AG09309 (cell line): ENCODE data around the gene LHFPL6.

ENCODE experiments used
- DNase-seq: peaks from one replicate; pipeline ENCODE4 v3.0.0-alpha.2; 2010; ENCODE audit warnings: low read depth
- H3K4me3 ChIP-seq: 2 replicates; pipeline ENCODE4 v1.5.1; 2011; ENCODE audit warnings: mild to moderate bottlenecking, low read depth, low read length, moderate library complexity; ENCODE audit not compliant: control insufficient read depth
- TF ChIP-seq, protein P1 (sequence below): IDR thresholded peaks from 2 replicates; pipeline ENCODE4 v1.5.1; 2011; ENCODE audit warnings: mild to moderate bottlenecking, low read depth, low read length, inconsistent platforms; ENCODE audit not compliant: insufficient read depth, control insufficient read depth; ENCODE audit errors: missing control alignments

LHFPL6 gene

DNA sequence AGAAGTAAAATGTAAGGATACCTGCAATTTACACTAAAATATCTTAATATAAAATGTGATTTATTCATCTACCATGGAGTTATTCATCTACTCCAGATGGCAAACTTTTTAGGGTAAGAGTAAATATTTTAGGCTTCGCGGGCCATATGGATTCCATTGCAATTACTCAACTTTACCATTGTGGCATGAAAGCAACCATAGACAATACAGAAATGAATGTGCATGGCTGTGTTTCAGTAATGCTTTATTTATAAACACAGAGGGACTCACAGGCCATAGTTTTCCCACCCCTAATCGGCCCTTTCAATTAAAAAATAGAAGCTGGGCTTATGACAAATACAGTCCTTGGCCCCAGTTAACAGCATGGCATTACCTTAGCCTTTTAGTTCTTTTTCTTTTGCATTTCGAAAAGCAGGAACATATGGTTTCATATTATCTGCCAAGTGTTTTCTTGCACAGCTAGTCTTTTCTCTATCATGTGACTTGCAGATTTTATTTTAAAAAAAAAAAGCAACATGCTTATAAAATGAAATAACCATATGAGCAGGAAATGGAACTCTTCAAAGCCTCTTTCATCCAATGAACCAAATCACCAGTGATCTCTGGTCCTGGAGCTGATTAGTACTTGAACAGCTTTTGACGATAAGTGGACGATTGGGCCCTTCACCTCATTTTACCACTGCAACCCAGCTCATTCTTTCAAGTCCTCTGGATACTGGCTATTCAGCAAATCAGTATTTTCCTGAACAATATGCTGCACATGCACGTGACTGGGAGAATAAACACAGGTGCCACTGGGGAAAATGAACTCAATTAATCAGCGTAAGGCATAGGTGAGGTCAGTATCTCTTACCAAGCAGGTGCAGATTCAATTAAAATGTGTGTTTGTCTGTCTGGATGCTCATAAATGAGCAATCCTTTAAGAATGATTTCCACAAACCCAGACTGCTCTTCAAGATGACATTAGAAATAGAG lies 63.9 kb downstream of the LHFPL6 start:
- DNase-seq, result peak; percentile 14
- no peak overlapping the region for H3K4me3 ChIP-seq
- TF ChIP-seq, protein P1, sequence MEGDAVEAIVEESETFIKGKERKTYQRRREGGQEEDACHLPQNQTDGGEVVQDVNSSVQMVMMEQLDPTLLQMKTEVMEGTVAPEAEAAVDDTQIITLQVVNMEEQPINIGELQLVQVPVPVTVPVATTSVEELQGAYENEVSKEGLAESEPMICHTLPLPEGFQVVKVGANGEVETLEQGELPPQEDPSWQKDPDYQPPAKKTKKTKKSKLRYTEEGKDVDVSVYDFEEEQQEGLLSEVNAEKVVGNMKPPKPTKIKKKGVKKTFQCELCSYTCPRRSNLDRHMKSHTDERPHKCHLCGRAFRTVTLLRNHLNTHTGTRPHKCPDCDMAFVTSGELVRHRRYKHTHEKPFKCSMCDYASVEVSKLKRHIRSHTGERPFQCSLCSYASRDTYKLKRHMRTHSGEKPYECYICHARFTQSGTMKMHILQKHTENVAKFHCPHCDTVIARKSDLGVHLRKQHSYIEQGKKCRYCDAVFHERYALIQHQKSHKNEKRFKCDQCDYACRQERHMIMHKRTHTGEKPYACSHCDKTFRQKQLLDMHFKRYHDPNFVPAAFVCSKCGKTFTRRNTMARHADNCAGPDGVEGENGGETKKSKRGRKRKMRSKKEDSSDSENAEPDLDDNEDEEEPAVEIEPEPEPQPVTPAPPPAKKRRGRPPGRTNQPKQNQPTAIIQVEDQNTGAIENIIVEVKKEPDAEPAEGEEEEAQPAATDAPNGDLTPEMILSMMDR, result no peak

DNA sequence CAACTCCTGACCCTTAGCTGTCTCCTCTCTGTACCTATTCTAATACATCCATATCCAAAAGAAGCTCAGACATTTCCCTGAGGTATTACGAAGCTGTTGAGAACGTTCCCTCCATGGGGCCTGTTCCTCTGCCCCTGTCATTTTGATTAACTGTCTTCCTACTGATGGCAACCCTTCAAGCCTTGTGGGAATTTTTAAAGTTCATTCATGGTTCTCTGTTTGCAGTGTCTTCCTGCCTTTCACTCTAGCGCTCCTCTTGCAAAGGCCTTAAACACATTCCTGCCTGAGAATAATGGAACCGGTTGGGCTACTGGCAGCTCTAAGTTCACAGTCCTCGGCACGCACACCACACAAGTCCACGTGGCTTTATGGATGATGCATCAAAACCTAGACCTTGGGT lies 66.1 kb downstream of the LHFPL6 start:
- no peak overlapping the region for H3K4me3 ChIP-seq
- no peak for DNase-seq
- TF ChIP-seq, protein P1, result no peak

DNA sequence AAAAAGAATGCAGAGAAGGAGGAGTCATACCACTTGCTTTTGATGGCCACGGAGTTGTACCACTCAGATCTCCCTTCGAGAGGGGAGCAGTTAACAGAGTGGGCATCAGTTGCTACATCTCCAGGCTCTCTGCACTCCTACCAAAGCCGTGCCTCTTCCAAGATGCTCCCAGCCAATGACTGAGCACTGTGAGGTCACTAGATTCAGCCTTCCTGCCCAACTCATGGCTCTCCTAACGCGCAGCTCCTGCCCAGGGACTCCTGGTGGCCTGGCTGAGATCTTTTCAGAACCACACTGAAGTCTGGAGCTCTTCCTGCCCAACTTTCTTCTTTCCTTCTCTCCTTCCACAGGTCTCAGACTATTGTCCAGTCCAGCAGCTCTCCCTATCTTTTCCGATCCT lies 66.7 kb downstream of the LHFPL6 start:
- no peak for DNase-seq
- TF ChIP-seq, protein P1, result no peak

DNA sequence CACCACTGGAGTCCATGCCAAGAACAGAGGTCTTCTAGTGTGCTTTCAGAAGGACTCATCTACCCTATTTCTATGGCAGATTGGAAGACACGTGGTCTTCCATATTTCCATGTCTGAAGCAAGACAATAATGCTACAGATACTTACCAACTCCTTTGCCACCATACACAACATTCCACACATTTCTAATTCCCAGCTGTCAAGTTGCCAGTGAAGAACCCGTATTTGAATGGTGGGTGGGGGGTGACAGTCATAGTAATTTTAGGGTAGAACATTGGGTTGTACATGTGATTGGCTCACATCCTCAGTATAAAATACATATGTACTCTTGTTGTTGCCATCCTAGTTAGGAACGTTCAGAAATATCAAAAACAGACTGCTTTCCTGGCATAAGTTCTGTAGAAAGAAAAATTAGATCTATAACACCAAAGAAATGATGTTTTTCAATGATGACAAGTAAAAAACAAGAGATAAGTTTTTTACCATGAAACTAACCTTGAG lies 69.3 kb downstream of the LHFPL6 start:
- TF ChIP-seq, protein P1, result no peak
- no peak for DNase-seq
- H3K4me3 ChIP-seq, result no peak overlapping the region

More for the DNA sequence above, 66.7 kb downstream of the LHFPL6 start:
- no peak overlapping the region for H3K4me3 ChIP-seq

DNA sequence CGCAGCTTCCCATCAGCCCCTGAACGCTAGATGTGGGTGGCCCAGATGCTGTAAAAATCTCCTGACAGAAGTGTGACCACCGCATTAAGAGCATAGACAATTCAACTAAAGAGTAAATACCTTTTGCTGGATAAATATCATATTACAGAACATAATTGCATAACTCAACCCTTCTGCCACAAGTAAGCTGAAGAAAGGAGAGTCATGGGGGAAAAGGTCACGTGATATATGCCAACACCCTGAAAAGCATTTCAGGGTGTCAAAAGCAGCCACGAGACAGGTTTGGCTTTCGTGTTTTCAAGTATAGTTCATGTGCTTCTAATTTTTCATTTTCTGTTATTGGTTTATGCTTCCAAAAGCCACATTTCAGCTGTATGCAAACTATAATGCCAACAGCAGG lies 71.3 kb downstream of the LHFPL6 start:
- TF ChIP-seq, protein P1, result no peak
- DNase-seq, result no peak
- H3K4me3 ChIP-seq, result no peak overlapping the region

DNA sequence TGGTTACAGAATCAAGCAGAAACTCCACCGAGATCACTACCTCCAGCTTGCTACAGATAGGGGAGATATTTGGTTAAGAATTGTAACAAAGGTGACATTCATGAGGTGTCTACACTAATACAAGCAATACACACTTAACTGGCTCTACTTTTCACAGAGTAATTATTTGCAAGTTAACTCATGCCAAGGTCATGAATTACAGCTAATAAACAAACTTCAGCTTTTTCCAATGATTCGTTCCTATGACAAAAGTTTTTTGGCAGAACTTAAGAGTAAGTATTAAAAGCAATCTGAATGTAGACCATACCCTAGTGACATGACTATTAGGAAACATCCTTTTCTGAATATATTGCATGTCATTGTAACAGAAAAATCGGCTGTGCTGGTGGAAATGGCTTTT lies 72.1 kb downstream of the LHFPL6 start:
- H3K4me3 ChIP-seq, result no peak overlapping the region
- TF ChIP-seq, protein P1, result no peak
- DNase-seq, result no peak
